ENCODE measurements around the gene SHMT1.
"Not testable (repeated sequence)": the region's sequence is repeated elsewhere in the genome, so short reads cannot be mapped to it uniquely, and the experiment has no call there.

The SHMT1 gene

DNA sequence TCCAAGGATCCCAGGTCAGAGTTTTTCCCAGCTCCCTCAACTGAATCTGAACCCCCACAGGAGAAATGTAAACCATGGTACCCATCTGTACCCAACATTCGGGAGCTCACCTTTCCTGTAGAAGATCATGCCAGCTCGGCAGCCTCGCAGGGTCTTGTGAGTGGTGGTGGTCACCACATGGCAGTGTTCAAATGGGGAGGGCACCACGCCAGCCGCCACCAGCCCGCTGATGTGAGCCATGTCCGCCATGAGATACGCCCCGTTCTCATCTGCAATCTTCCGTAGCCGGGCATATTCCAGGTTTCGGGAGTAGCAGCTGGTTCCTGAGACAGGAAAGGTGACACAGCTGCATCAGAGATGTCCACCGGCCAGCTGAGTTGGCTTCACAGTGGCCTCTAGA is 23.4 kb downstream of the SHMT1 start:
- Histone ChIP-seq H3K4me1 (ENCODE audit: insufficient read depth, low read length) (no peaks in the 10 kb centered on the region), H3K27me3 (ENCODE audit: control insufficient read depth in 1 of 2, insufficient read depth in 2 of 2, low read length in 2 of 2) (no peaks in the 10 kb centered on the region), H3K36me3 (ENCODE audit: insufficient read depth, low read length) (peaks cover 24% of the 10 kb centered on the region)

DNA sequence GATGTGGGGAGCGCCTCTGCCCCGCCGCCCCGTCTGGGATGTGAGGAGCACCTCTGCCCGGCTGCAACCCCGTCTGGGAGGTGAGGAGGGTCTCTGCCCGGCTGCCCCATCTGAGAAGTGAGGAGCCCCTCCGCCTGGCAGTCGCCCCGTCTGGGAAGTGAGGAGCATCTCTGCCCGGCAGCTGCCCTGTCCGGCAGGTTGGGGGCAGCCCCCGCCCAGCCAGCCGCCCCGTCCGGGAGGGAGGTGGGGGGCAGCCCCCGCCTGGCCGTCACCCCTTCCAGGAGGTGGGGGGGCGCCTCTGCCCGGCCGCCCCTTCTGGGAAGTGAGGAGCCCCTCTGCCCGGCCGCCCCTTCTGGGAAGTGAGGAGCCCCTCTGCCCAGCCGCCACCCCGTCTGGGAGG is 25.2 kb downstream of the SHMT1 start:
- not testable (repeated sequence) for H3K9me3 ChIP-seq (ENCODE audit: low read length); H3K4me1 ChIP-seq (ENCODE audit: insufficient read depth, low read length); H3K9ac ChIP-seq (ENCODE audit: low read length); H3K27ac ChIP-seq (ENCODE audit: low read depth, low read length); H3K27me3 ChIP-seq (ENCODE audit: control insufficient read depth in 1 of 2, insufficient read depth in 2 of 2, low read length in 2 of 2); H3K4me3 ChIP-seq (ENCODE audit: low read depth in 1 of 2, low read length in 2 of 2)
- H3K36me3 ChIP-seq (ENCODE audit: insufficient read depth, low read length), result peaks cover 31% of the 10 kb centered on the region

More for the DNA sequence above, 23.4 kb downstream of the SHMT1 start:
- no peaks in the 10 kb centered on the region for H3K9me3 ChIP-seq (ENCODE audit: low read length)
- H3K4me3 ChIP-seq (ENCODE audit: low read depth in 1 of 2, low read length in 2 of 2), result no peak overlapping the region
- H3K27ac ChIP-seq (ENCODE audit: low read depth, low read length), result no peak overlapping the region
- no peak overlapping the region for H3K9ac ChIP-seq (ENCODE audit: low read length)

DNA sequence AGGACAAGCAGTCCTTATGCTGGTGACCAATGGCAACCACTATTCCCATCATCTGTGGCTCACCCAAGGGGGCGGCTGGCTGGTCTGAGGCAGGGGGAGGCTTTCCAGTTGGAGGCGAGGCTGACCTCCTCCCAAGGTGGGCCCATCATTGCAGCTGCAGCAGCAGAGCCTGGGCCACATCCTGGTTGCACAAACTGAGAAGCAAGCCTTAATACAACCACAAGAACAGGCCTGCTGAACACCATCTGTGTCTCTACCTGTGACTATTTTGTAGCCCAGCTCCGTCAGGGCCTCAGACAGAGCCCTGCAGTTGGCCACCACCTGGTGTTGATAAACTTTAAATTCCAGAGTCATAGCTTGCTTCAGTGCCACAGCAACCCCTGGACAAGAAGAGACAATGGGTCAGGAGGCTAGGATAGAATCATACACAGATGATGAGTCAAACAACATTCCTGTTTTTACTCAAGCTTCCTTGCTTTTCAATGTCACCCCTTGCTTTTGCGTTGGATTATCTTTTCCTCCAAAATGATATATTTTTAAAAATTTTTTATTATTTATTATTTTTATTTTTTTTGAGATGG is 30.4 kb downstream of the SHMT1 start:
- H3K4me1 ChIP-seq (ENCODE audit: insufficient read depth, low read length), result no peaks in the 10 kb centered on the region
- no peak overlapping the region for H3K4me3 ChIP-seq (ENCODE audit: low read depth in 1 of 2, low read length in 2 of 2)
- no peak overlapping the region for H3K27ac ChIP-seq (ENCODE audit: low read depth, low read length)
- H3K36me3 ChIP-seq (ENCODE audit: insufficient read depth, low read length), result peaks cover 55% of the 10 kb centered on the region
- H3K9ac ChIP-seq (ENCODE audit: low read length), result no peak overlapping the region
- H3K9me3 ChIP-seq (ENCODE audit: low read length), result no peaks in the 10 kb centered on the region
- no peaks in the 10 kb centered on the region for H3K27me3 ChIP-seq (ENCODE audit: control insufficient read depth in 1 of 2, insufficient read depth in 2 of 2, low read length in 2 of 2)

DNA sequence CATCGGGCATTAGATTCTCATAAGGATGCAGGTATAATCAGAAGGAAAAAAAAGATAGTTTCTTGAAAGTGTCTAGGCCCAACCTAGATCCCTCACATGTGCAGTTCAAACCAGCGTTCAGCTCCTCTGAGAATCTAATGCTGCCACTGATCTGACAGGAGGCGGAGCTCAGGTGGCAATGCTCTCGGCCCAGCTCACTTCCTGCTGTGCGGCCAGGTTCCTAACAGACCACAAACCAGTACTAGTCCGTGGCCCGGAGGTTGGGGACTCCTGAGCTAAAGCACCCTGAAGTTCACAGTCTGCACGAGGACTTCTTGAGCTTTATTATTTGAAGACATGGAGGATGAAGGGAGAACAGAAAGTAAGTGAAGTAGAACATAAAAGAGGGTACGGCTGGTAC is 31.5 kb downstream of the SHMT1 start:
- Histone ChIP-seq H3K4me3 (ENCODE audit: low read depth in 1 of 2, low read length in 2 of 2) (no peak overlapping the region), H3K27ac (ENCODE audit: low read depth, low read length) (no peak overlapping the region), H3K27me3 (ENCODE audit: control insufficient read depth in 1 of 2, insufficient read depth in 2 of 2, low read length in 2 of 2) (no peaks in the 10 kb centered on the region), H3K36me3 (ENCODE audit: insufficient read depth, low read length) (peaks cover 62% of the 10 kb centered on the region), H3K9me3 (ENCODE audit: low read length) (no peaks in the 10 kb centered on the region), H3K9ac (ENCODE audit: low read length) (no peak overlapping the region), H3K4me1 (ENCODE audit: insufficient read depth, low read length) (no peaks in the 10 kb centered on the region)

DNA sequence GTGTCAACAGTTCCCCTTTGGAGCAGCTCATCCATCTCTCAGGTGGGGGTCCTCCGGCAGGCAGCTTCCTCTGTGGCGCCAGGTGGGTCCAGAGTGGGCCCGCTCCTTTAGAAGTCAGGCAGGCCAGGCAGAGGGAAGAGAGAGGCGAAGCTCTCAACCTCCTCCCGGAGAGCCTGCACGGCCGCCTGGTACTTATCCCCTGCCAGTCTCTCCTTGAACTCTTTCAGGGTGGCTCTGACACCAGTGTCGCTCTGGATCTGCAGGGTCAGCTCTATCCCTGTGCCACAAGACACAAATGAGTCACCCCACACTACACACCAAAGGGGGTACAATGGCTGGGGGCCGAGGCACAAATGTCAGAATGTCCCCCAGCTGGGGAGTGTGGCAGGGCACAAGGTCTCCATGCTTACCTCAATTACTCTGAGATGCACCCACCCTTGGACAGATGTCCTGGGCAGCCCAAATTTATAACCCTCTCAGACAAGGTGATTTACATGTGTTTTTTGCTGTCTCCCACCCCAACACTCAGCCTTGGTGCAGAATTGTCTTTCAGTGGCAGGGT is 34.6 kb downstream of the SHMT1 start:
- Histone ChIP-seq H3K9ac (ENCODE audit: low read length) (no peak overlapping the region), H3K9me3 (ENCODE audit: low read length) (no peaks in the 10 kb centered on the region), H3K36me3 (ENCODE audit: insufficient read depth, low read length) (peaks cover 67% of the 10 kb centered on the region), H3K27me3 (ENCODE audit: control insufficient read depth in 1 of 2, insufficient read depth in 2 of 2, low read length in 2 of 2) (no peaks in the 10 kb centered on the region), H3K4me1 (ENCODE audit: insufficient read depth, low read length) (no peaks in the 10 kb centered on the region), H3K27ac (ENCODE audit: low read depth, low read length) (no peak overlapping the region), H3K4me3 (ENCODE audit: low read depth in 1 of 2, low read length in 2 of 2) (no peak overlapping the region)

DNA sequence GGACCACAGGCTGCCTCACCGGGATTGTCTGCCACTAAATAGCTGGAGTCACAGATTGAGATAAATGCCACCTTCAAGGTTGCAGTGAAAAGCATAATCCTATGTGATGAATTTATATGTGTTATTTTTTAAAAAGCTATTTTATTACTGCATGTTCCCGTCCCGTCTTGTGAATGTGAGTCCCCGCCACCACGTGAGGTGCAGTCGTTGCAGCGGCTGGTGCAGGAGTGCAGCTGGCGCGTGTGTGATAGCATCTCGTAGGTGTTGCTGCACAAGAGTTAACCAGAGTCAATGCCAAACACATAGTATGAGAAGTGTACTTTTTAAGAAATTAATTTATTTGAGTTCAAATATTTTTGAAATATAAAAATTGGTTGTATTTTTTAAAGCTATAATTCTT is 35.8 kb downstream of the SHMT1 start:
- Histone ChIP-seq H3K9me3 (ENCODE audit: low read length) (no peaks in the 10 kb centered on the region), H3K9ac (ENCODE audit: low read length) (no peak overlapping the region), H3K27me3 (ENCODE audit: control insufficient read depth in 1 of 2, insufficient read depth in 2 of 2, low read length in 2 of 2) (no peaks in the 10 kb centered on the region), H3K4me3 (ENCODE audit: low read depth in 1 of 2, low read length in 2 of 2) (no peak overlapping the region), H3K36me3 (ENCODE audit: insufficient read depth, low read length) (peaks cover 73% of the 10 kb centered on the region), H3K27ac (ENCODE audit: low read depth, low read length) (no peak overlapping the region), H3K4me1 (ENCODE audit: insufficient read depth, low read length) (no peaks in the 10 kb centered on the region)

DNA sequence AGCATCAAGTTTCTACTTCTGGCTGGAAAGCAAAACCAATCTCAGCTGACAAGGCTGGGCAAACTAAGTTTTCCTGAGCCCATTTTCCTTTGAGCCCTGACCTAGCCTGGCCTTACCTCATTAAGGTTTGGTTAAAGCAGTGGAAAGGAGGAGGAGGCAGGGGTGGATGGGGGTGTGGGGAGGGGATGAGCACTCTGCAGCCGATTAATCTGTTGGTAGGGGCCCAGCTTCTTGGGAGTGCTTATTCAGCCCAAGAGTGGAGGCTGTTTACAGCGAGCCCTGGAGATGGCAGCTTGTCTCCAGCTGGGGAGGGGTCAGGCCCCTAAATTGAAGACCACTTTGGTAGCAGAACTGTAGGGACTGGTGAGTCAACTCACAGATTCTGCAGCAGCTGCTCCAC is 36.3 kb downstream of the SHMT1 start:
- no peaks in the 10 kb centered on the region for H3K9me3 ChIP-seq (ENCODE audit: low read length)
- no peak overlapping the region for H3K9ac ChIP-seq (ENCODE audit: low read length)
- no peaks in the 10 kb centered on the region for H3K27me3 ChIP-seq (ENCODE audit: control insufficient read depth in 1 of 2, insufficient read depth in 2 of 2, low read length in 2 of 2)
- H3K36me3 ChIP-seq (ENCODE audit: insufficient read depth, low read length), result peaks cover 71% of the 10 kb centered on the region
- no peak overlapping the region for H3K4me3 ChIP-seq (ENCODE audit: low read depth in 1 of 2, low read length in 2 of 2)
- no peak overlapping the region for H3K27ac ChIP-seq (ENCODE audit: low read depth, low read length)
- no peaks in the 10 kb centered on the region for H3K4me1 ChIP-seq (ENCODE audit: insufficient read depth, low read length)

DNA sequence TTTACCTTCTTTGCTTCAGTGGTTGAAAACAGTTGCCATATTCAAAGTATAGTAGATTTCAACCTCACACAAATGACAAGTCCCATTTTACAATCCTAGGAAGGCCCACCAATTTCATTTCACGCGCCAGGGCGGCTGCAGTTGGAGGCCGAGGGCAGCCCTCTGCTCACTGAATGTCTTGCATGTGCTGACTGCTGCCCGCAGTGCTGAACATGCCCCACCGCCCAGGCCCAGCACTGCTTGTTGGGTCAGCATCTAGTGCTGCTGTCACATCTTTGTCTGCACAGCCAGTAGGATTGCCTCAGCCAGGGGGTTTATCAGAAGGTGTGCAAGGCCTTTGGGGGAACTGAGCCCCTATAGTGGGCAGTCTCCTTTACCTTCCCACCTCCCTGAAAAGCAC is 36.8 kb downstream of the SHMT1 start:
- no peaks in the 10 kb centered on the region for H3K9me3 ChIP-seq (ENCODE audit: low read length)
- H3K27me3 ChIP-seq (ENCODE audit: control insufficient read depth in 1 of 2, insufficient read depth in 2 of 2, low read length in 2 of 2), result no peaks in the 10 kb centered on the region
- no peak overlapping the region for H3K4me3 ChIP-seq (ENCODE audit: low read depth in 1 of 2, low read length in 2 of 2)
- no peak overlapping the region for H3K27ac ChIP-seq (ENCODE audit: low read depth, low read length)
- no peaks in the 10 kb centered on the region for H3K4me1 ChIP-seq (ENCODE audit: insufficient read depth, low read length)
- H3K9ac ChIP-seq (ENCODE audit: low read length), result no peak overlapping the region
- H3K36me3 ChIP-seq (ENCODE audit: insufficient read depth, low read length), result peaks cover 67% of the 10 kb centered on the region

DNA sequence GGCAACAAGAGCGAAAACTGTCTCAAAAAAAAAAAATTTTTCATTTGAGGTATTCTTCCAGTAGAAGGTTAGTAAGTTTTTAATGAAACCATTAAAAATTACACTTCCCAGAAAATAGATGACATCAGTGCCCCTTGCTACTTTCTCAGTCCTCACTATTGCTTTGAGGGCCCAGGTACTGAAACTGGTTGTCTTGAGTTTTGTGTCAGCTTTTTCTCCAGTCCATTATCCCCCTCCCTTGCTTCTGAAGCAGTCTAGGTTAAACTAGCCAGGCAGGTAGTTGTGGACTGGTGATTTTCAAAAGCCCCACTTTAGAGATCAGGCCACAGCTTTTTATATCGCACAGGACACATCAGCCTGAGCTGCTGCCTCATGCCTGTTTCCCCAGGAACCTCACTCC is 37.3 kb downstream of the SHMT1 start:
- Histone ChIP-seq H3K9ac (ENCODE audit: low read length) (no peak overlapping the region), H3K4me3 (ENCODE audit: low read depth in 1 of 2, low read length in 2 of 2) (no peak overlapping the region), H3K27ac (ENCODE audit: low read depth, low read length) (no peak overlapping the region), H3K27me3 (ENCODE audit: control insufficient read depth in 1 of 2, insufficient read depth in 2 of 2, low read length in 2 of 2) (no peaks in the 10 kb centered on the region), H3K36me3 (ENCODE audit: insufficient read depth, low read length) (peaks cover 65% of the 10 kb centered on the region), H3K9me3 (ENCODE audit: low read length) (no peaks in the 10 kb centered on the region), H3K4me1 (ENCODE audit: insufficient read depth, low read length) (no peaks in the 10 kb centered on the region)

DNA sequence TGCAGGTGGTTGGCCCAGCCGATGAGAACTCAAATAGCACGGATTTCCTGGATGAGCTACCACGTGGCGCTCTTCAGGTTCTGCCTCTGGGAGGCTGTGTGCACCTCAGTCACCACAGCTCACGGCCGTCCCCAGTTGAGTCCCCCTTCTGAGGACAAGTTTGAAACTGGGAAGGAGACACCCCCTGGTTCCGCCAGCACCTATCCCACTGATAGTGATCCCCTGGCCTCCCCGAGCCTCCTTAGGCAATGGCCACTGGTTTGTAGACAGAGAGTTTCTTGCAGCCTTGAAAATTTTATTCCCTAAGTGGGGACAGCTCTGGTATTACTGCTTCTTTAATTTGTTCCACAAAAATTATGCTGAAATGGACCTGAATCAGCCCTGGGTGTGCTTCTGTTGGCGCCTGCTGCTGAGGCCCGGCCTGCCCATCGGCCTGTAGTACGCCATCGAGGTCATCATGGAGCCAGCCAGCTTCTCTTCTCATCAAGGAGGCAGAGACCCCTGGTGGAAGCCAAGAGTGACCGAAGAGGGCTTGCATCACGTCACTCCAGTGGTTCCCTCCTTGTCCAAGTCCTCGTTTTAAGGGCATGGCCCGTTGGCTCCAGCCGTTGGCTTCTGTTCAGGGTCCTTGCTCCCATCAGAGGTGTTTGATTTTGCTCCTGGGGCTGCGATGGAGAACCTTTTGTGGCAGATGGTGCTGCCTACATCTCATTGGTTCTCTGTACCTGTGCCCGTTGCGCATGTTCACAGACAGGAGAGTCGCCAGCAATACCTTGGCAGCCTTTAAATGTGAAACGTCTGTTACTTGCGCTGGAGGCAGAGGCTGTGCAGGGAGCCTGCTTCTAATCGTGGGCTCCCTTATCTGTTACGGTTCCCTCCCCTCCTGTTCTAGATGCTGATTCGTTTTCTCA is 39.0 kb downstream of the SHMT1 start:
- Histone ChIP-seq H3K4me3 (ENCODE audit: low read depth in 1 of 2, low read length in 2 of 2) (no peak overlapping the region), H3K9ac (ENCODE audit: low read length) (no peak overlapping the region), H3K27me3 (ENCODE audit: control insufficient read depth in 1 of 2, insufficient read depth in 2 of 2, low read length in 2 of 2) (no peaks in the 10 kb centered on the region), H3K27ac (ENCODE audit: low read depth, low read length) (no peak overlapping the region), H3K9me3 (ENCODE audit: low read length) (no peaks in the 10 kb centered on the region), H3K36me3 (ENCODE audit: insufficient read depth, low read length) (peaks cover 66% of the 10 kb centered on the region), H3K4me1 (ENCODE audit: insufficient read depth, low read length) (peaks cover 15% of the 10 kb centered on the region)

DNA sequence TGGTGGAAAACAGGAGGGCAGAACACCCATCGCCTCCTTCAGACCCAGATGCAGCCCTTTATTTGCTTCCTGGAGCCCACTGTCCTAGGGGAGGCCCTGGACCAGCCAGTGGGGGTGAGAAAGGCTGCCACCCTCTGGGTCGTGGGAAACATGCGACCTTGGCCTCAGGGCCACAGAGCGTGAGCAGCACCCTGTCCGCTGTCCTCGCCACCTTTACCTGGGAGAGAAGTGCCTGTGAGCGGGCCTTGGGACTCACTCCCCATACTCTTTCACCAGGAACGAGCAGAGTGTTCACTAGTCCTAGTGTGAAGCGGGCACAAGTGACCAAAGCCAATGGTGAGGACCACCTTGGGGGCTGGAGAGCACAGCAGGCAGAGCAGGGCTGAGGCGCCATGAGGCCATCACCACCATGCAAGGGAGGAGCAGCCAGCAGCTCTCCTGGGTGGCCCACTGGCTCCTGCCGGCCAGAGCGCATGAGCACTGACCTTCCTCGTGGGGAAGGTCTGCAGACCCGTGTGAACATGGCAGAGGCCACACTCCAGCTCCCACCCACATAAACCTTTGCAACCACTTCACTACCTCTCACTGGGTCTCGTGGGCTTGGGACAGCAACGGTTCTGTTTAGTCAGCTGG is 39.7 kb downstream of the SHMT1 start:
- H3K9me3 ChIP-seq (ENCODE audit: low read length), result no peaks in the 10 kb centered on the region
- no peak overlapping the region for H3K9ac ChIP-seq (ENCODE audit: low read length)
- peaks cover 22% of the 10 kb centered on the region for H3K4me1 ChIP-seq (ENCODE audit: insufficient read depth, low read length)
- H3K36me3 ChIP-seq (ENCODE audit: insufficient read depth, low read length), result peaks cover 70% of the 10 kb centered on the region
- no peak overlapping the region for H3K27ac ChIP-seq (ENCODE audit: low read depth, low read length)
- H3K27me3 ChIP-seq (ENCODE audit: control insufficient read depth in 1 of 2, insufficient read depth in 2 of 2, low read length in 2 of 2), result no peaks in the 10 kb centered on the region
- no peak overlapping the region for H3K4me3 ChIP-seq (ENCODE audit: low read depth in 1 of 2, low read length in 2 of 2)

Measured in muscle layer of colon (tissue), 2 donors.